ENCODE results near the gene BIRC2. TPM values are rescaled to one million over a fixed set of nuclear protein-coding genes. Genes with fewer than 3 reads are reported as not detected.

The BIRC2 gene
- polyA plus RNA-seq, 1 donor (not counting 4 experiments of a cell fraction or from before 2014, with no cell fraction given): 53.8 TPM

- peaks cover 54% of the 10 kb centered on the region for H3K79me2 ChIP-seq (ENCODE audit: control insufficient read depth, insufficient read depth, low read length)
- H3K9ac ChIP-seq (ENCODE audit: control insufficient read depth, extremely low read depth, insufficient read depth, low read length): no peak overlapping the region
- no peaks in the 10 kb centered on the region for H3K9me3 ChIP-seq (ENCODE audit: control insufficient read depth, low read depth, low read length)
- no peak for FAIRE-seq
- H3K27ac ChIP-seq (ENCODE audit: control insufficient read depth, insufficient read depth, low read length): no peak overlapping the region
- H3K4me2 ChIP-seq (ENCODE audit: control insufficient read depth, extremely low read depth, insufficient read depth, low read depth, low read length): no peak overlapping the region
- no peak for DNase-seq (ENCODE audit: low read depth, low spot score)
- H3K4me3 ChIP-seq (ENCODE audit: control insufficient read depth in 2 of 3, extremely low read depth in 1 of 3, insufficient read depth in 2 of 3, low read depth in 1 of 3, low read length in 3 of 3): no peak overlapping the region
- H3K36me3 ChIP-seq (ENCODE audit: control insufficient read depth in 2 of 2, extremely low read depth in 1 of 2, insufficient read depth in 2 of 2, low read length in 2 of 2): peaks cover 1 to 4% of the 10 kb centered on the region in 2 experiments
- H4K20me1 ChIP-seq (ENCODE audit: control insufficient read depth, extremely low read depth, insufficient read depth, low read length): no peaks in the 10 kb centered on the region
- H3K4me1 ChIP-seq (ENCODE audit: control insufficient read depth, extremely low read depth, insufficient read depth, low read length): peaks cover 12% of the 10 kb centered on the region
- dilution Hi-C loops (cut with MboI; ENCODE audit: extremely low pct_ligation_motif_present, low sequenced_read_pairs): no loop called here
- peaks cover 3% of the 10 kb centered on the region for H3K9me1 ChIP-seq (ENCODE audit: control insufficient read depth, extremely low read depth, insufficient read depth, low read length)
- H2AFZ ChIP-seq (ENCODE audit: control insufficient read depth, low read length): no peak overlapping the region
- no peak for TF ChIP-seq EZH2 (IDR thresholded peaks at IDR 0.05; ENCODE audit: low read length)
- TF ChIP-seq, protein P1, sequence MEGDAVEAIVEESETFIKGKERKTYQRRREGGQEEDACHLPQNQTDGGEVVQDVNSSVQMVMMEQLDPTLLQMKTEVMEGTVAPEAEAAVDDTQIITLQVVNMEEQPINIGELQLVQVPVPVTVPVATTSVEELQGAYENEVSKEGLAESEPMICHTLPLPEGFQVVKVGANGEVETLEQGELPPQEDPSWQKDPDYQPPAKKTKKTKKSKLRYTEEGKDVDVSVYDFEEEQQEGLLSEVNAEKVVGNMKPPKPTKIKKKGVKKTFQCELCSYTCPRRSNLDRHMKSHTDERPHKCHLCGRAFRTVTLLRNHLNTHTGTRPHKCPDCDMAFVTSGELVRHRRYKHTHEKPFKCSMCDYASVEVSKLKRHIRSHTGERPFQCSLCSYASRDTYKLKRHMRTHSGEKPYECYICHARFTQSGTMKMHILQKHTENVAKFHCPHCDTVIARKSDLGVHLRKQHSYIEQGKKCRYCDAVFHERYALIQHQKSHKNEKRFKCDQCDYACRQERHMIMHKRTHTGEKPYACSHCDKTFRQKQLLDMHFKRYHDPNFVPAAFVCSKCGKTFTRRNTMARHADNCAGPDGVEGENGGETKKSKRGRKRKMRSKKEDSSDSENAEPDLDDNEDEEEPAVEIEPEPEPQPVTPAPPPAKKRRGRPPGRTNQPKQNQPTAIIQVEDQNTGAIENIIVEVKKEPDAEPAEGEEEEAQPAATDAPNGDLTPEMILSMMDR (optimal IDR thresholded peaks at IDR 0.05 in 1 of 3, IDR thresholded peaks at IDR 0.05 in 1 of 3, conservative IDR thresholded peaks at IDR 0.05 in 1 of 3; ENCODE audit: extremely low read depth in 1 of 3, insufficient read depth in 2 of 3, low read length in 3 of 3): no peak
- no peaks in the 10 kb centered on the region for H3K27me3 ChIP-seq (ENCODE audit: control insufficient read depth, extremely low read depth, insufficient read depth, low read length)
Measured at GRCh38 chr11:102422817-102423712, 76.1 kb downstream of the BIRC2 start.

DNA sequence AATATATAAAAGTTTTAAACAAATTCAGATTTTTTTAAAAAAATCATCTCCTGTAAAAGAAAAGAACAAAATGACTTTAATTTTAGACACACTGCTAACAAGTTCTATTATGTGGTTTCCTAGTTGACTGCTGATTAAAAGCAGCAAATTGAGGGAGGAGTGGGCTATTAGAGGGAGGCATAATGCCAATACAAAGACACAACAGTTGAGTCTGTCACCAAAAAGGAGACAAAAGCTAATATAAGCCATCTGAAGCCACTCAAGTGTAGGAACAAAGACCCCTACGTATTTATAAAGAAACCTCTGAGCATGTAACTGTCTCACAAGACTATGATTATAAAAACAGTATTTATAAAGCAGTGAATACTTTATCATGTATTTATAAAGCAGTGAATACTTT is 76.9 kb downstream of the BIRC2 start:
- TF ChIP-seq, protein P1 (optimal IDR thresholded peaks at IDR 0.05 in 1 of 3, IDR thresholded peaks at IDR 0.05 in 1 of 3, conservative IDR thresholded peaks at IDR 0.05 in 1 of 3; ENCODE audit: extremely low read depth in 1 of 3, insufficient read depth in 2 of 3, low read length in 3 of 3): no peak
- TF ChIP-seq EZH2 (IDR thresholded peaks at IDR 0.05; ENCODE audit: low read length): no peak
- Histone ChIP-seq H3K4me3 (ENCODE audit: control insufficient read depth in 2 of 3, extremely low read depth in 1 of 3, insufficient read depth in 2 of 3, low read depth in 1 of 3, low read length in 3 of 3) (no peak overlapping the region), H3K9ac (ENCODE audit: control insufficient read depth, extremely low read depth, insufficient read depth, low read length) (no peak overlapping the region), H3K4me2 (ENCODE audit: control insufficient read depth, extremely low read depth, insufficient read depth, low read depth, low read length) (no peak overlapping the region), H3K79me2 (ENCODE audit: control insufficient read depth, insufficient read depth, low read length) (peaks cover 50% of the 10 kb centered on the region), H3K9me1 (ENCODE audit: control insufficient read depth, extremely low read depth, insufficient read depth, low read length) (peaks cover 3% of the 10 kb centered on the region), H3K27ac (ENCODE audit: control insufficient read depth, insufficient read depth, low read length) (no peak overlapping the region), H3K27me3 (ENCODE audit: control insufficient read depth, extremely low read depth, insufficient read depth, low read length) (no peaks in the 10 kb centered on the region), H3K4me1 (ENCODE audit: control insufficient read depth, extremely low read depth, insufficient read depth, low read length) (peaks cover 12% of the 10 kb centered on the region), H4K20me1 (ENCODE audit: control insufficient read depth, extremely low read depth, insufficient read depth, low read length) (no peaks in the 10 kb centered on the region), H3K9me3 (ENCODE audit: control insufficient read depth, low read depth, low read length) (no peaks in the 10 kb centered on the region), H2AFZ (ENCODE audit: control insufficient read depth, low read length) (no peak overlapping the region), H3K36me3 (ENCODE audit: control insufficient read depth in 2 of 2, extremely low read depth in 1 of 2, insufficient read depth in 2 of 2, low read length in 2 of 2) (peaks cover 1 to 8% of the 10 kb centered on the region in 2 experiments)
- dilution Hi-C loops (cut with MboI; ENCODE audit: extremely low pct_ligation_motif_present, low sequenced_read_pairs): no loop called here
- FAIRE-seq (no peak), DNase-seq (ENCODE audit: low read depth, low spot score) (no peak)
